Body of pancreas (tissue), 4 donors: Measurements from ENCODE around the gene LPCAT3.

ENCODE experiments used
- CTCF ChIP-seq, 7 experiments: fragments of 450-650 bp in 4 of 7; fragments of 200-600 bp in 3 of 7; sonication (generic) in 3 of 7; IDR thresholded peaks; one replicate each; pipeline ENCODE4 v1.5.1; 2016 to 2019; ENCODE audit warnings: antibody characterized with exemption in 7 of 7
- POLR2A ChIP-seq, 3 donors: fragments of 450-650 bp; IDR thresholded peaks; one replicate each; pipeline ENCODE4 v1.6.1; 2016; ENCODE audit warnings: antibody characterized with exemption in 3 of 3, mild to moderate bottlenecking in 2 of 3

DNA sequence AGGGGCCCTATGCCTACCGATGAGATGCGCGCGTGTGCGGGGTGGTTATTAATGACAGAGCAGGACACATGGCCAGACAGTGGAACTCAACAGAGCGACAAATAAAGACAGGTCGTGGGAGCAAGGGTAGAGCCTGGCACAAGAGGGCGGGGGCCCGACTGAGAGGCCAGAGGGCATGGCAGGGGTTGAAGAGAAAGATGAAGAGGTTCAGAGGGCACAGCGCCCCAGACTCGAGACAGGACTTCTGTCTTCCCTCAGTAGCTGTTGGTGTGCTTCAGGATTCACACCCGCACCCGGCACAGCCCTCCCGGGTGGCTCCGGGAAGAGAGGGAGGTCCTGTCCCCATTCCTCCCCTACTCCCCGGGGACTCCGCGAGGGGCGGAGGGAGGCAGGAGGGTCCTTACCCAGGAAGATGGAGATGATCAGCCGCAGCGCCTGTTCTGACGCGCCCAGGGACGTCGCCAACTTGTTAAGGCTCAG is 366 bp downstream of the LPCAT3 start:
- TF ChIP-seq CTCF (IDR thresholded peaks at IDR 0.05) = no peak
- no peak for TF ChIP-seq POLR2A (IDR thresholded peaks at IDR 0.05)
